ENCODE data around the gene VDAC1. TPM values are rescaled to one million over a fixed set of nuclear protein-coding genes. Genes with fewer than 3 reads are reported as not detected.

Gene VDAC1
- total and polyA plus RNA-seq, 2 of the 8 experiments (the other 6 are each of a cell fraction or from before 2014, with no cell fraction given), result 111 to 301 TPM

- Histone ChIP-seq H4K5ac (ENCODE audit: insufficient read length, low read depth, low read length) (no peak overlapping the region), H2BK12ac (ENCODE audit: low read depth, low read length) (no peak overlapping the region), H3K18ac (ENCODE audit: extremely low read depth, low read length) (no peak overlapping the region), H3K4me1 (replicated peaks in 1 of 4; ENCODE audit: control insufficient read depth in 3 of 4, insufficient read depth in 4 of 4, low read length in 3 of 4) (no peaks in the 10 kb centered on the region), H4K20me1 (replicated peaks in 1 of 2; ENCODE audit: control insufficient read depth in 1 of 2, insufficient read depth in 2 of 2, low read length in 2 of 2) (no peaks in the 10 kb centered on the region), H3K56ac (replicated peaks; ENCODE audit: insufficient read length, low read depth, low read length) (no peak overlapping the region), H4K91ac (replicated peaks; ENCODE audit: insufficient read length, low read length) (no peak overlapping the region), H2AFZ (ENCODE audit: low read length) (no peak overlapping the region), H2BK5ac (ENCODE audit: low read depth, low read length) (no peak overlapping the region), H2BK15ac (ENCODE audit: low read length) (no peak overlapping the region), H2BK120ac (replicated peaks; ENCODE audit: low read depth, low read length) (no peak overlapping the region), H3K36me3 (ENCODE audit: control insufficient read depth in 2 of 4, insufficient read depth in 4 of 4, low read length in 3 of 4) (no peaks in the 10 kb centered on the region), H3K79me1 (ENCODE audit: low read depth, low read length) (no peaks in the 10 kb centered on the region), H3K4me2 (ENCODE audit: insufficient read depth in 1 of 2, low read depth in 2 of 2, low read length in 2 of 2) (no peak overlapping the region), H3K9ac (replicated peaks in 1 of 4; ENCODE audit: extremely low read depth in 1 of 4, low read depth in 3 of 4, low read length in 3 of 4) (no peak overlapping the region), H2AK5ac (ENCODE audit: low read depth, low read length) (no peak overlapping the region; the same call in 1 of the 2 replicates), H3K27me3 (replicated peaks in 1 of 4; ENCODE audit: control insufficient read depth in 3 of 4, extremely low read depth in 1 of 4, insufficient read depth in 3 of 4, low read length in 3 of 4) (no peaks in the 10 kb centered on the region), H3K9me3 (ENCODE audit: insufficient read depth in 2 of 2, low read depth in 1 of 2, low read length in 1 of 2) (no peaks in the 10 kb centered on the region), H4K8ac (ENCODE audit: extremely low read depth, insufficient read depth, low read length) (no peak overlapping the region), H3K27ac (ENCODE audit: low read depth, low read length) (no peak overlapping the region), H2BK20ac (ENCODE audit: low read length) (no peak overlapping the region), H3K79me2 (ENCODE audit: control insufficient read depth in 1 of 2, insufficient read depth in 2 of 2, low read length in 2 of 2) (no peaks in the 10 kb centered on the region), H3K23me2 (ENCODE audit: low read depth, low read length) (no peaks in the 10 kb centered on the region), H3K23ac (ENCODE audit: insufficient read length) (no peak overlapping the region), H3K4ac (replicated peaks; ENCODE audit: insufficient read length, low read depth, low read length) (no peak overlapping the region), H3K14ac (ENCODE audit: insufficient read length) (no peak overlapping the region), H3K4me3 (ENCODE audit: extremely low read depth in 1 of 4, insufficient read depth in 2 of 4, low read depth in 3 of 4, low read length in 4 of 4) (no peak overlapping the region)
- POLR2A ChIA-PET (ENCODE audit: partially characterized antibody), result interaction anchor here (1.0 kb wide), 1 partner anchor 23 kb away, joined by 4 read pairs; no protein-coding TSS in a partner anchor
- DNase-seq (ENCODE audit: low read depth in 1 of 2, low spot score in 2 of 2), result no peak
- CTCF ChIA-PET (ENCODE audit: partially characterized antibody), result interaction anchor here (0.8 to 2.7 kb wide), 16 partner anchors 8 to 328 kb away, joined by 3 to 27 read pairs (median 8); no protein-coding TSS in a partner anchor
- no peak for FAIRE-seq
- 82% methylated on average over 5 of the region's 5 CpGs; no CpG with 5 or more reads in 1 of the 2 experiments for WGBS, 2 experiments (ENCODE audit: extremely low coverage in 1 of 2, insufficient coverage in 1 of 2, insufficient read length in 1 of 2, insufficient replicate concordance in 2 of 2, low coverage in 1 of 2, low lambda C conversion rate in 2 of 2, missing lambda C conversion rate in 1 of 2)
- TF ChIP-seq RBBP5 (IDR thresholded peaks at IDR 0.05; ENCODE audit: borderline replicate concordance, low read depth, low read length), result no peak
- no peak for TF ChIP-seq BACH1 (IDR thresholded peaks at IDR 0.05; ENCODE audit: low read length)
- TF ChIP-seq TAF1 (IDR thresholded peaks at IDR 0.05; ENCODE audit: low read depth, low read length), result no peak
- no peak for TF ChIP-seq RFX5 (IDR thresholded peaks at IDR 0.05; ENCODE audit: borderline replicate concordance, low read depth, low read length)
- no peak for TF ChIP-seq CHD2 (IDR thresholded peaks at IDR 0.05; ENCODE audit: low read length)
- TF ChIP-seq JUN (IDR thresholded peaks at IDR 0.05; ENCODE audit: low read depth, low read length), result no peak
- no peak for TF ChIP-seq RAD21 (IDR thresholded peaks at IDR 0.05 in 1 of 2, conservative IDR thresholded peaks at IDR 0.05 in 1 of 2; ENCODE audit: low read depth in 2 of 2, low read length in 2 of 2)
- TF ChIP-seq KDM4A (IDR thresholded peaks at IDR 0.05; ENCODE audit: low read depth, low read length, severe bottlenecking), result no peak
- no peak for TF ChIP-seq EP300 (IDR thresholded peaks at IDR 0.05; ENCODE audit: borderline replicate concordance in 1 of 2, low read depth in 2 of 2, low read length in 2 of 2)
- TF ChIP-seq HDAC6 (IDR thresholded peaks at IDR 0.05; ENCODE audit: low read depth, low read length), result no peak
- TF ChIP-seq CTCF (IDR thresholded peaks at IDR 0.05; ENCODE audit: control extremely low read depth in 1 of 3, insufficient read depth in 1 of 3, low read depth in 1 of 3, low read length in 3 of 3), result no peak
Observed at GRCh38 chr5:134025786-134026185, 21.0 kb upstream of the VDAC1 start.

Data from H1 (cell line).